Measurements from ENCODE around the gene ROR1. TPM values are rescaled to one million over a fixed set of nuclear protein-coding genes. Genes with fewer than 3 reads are reported as not detected.
A peak's percentile ranks its signal among the peaks of the same experiment; 100 is the strongest.

Gene ROR1
- total and polyA plus RNA-seq, 2 of the 4 experiments (the other 2 are of a cell fraction) = 4.4 to 10.0 TPM

DNA sequence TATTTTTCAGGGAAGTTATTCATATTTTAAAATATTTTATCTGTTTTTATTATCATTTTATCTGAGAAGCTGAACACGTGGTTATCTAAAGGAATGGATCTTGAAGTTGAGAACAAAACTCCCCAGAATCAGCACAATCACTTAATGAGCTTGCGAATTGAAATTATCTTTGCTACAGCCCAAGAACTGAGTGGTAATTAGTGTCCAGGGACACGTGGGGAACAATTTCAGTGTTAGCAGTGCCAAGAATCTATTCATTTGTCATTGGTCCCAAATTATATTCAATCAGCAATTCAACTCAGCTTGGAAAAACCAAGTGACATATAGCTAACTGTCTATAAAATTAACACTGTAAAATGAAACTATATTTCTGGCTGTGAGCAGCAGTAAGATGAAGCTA lies 232.0 kb downstream of the ROR1 start:
- Histone ChIP-seq H2AFZ (replicated peaks; ENCODE audit: low read length, poor library complexity) (no peak overlapping the region), H3K9me3 (ENCODE audit: control insufficient read depth, insufficient read depth, low read length) (no peaks in the 10 kb centered on the region), H3K56ac (ENCODE audit: extremely low read depth, insufficient read depth, low read length) (no peak overlapping the region), H3K9ac (ENCODE audit: low read depth, low read length) (no peak overlapping the region), H2BK15ac (ENCODE audit: low read depth, low read length) (no peak overlapping the region), H4K5ac (ENCODE audit: low read depth, low read length) (no peak overlapping the region), H4K20me1 (ENCODE audit: insufficient read depth, low read length) (no peaks in the 10 kb centered on the region), H3K79me1 (ENCODE audit: low read depth in 1 of 2, low read length in 2 of 2) (no peaks in the 10 kb centered on the region; a peak in 1 of 4 replicates), H3K4me2 (ENCODE audit: low read depth, low read length) (no peak overlapping the region), H3K4ac (ENCODE audit: low read depth, low read length) (no peak overlapping the region), H3K23ac (ENCODE audit: low read depth, low read length) (no peak overlapping the region), H3K4me1 (ENCODE audit: control insufficient read depth, insufficient read depth, low read length) (peaks cover 10% of the 10 kb centered on the region), H2BK120ac (ENCODE audit: low read depth, low read length) (no peak overlapping the region), H4K91ac (ENCODE audit: insufficient read depth, low read depth, low read length) (no peak overlapping the region), H3K27ac (ENCODE audit: insufficient read depth, low read length) (no peak overlapping the region), H3K9me1 (ENCODE audit: insufficient read depth, low read length) (no peaks in the 10 kb centered on the region; the same call in 1 of the 2 replicates), H2AK5ac (ENCODE audit: low read depth, low read length) (peak overlapping the region; percentile 7; the same call in 1 of the 2 replicates), H3K36me3 (ENCODE audit: control insufficient read depth, insufficient read depth, low read length) (no peaks in the 10 kb centered on the region), H3K14ac (replicated peaks; ENCODE audit: low read depth, low read length) (peak overlapping the region; percentile 40; the same call in 1 of the 2 replicates), H2BK20ac (ENCODE audit: low read depth, low read length) (no peak overlapping the region), H4K8ac (ENCODE audit: low read depth in 2 of 2, low read length in 2 of 2) (no peak overlapping the region), H3K18ac (ENCODE audit: low read depth, low read length) (no peak overlapping the region), H3K27me3 (ENCODE audit: control insufficient read depth, insufficient read depth, low read length) (no peaks in the 10 kb centered on the region), H3K4me3 (ENCODE audit: insufficient read depth, low read depth, low read length) (no peak overlapping the region), H2AK9ac (replicated peaks; ENCODE audit: low read depth, low read length, poor library complexity) (no peak overlapping the region), H2BK5ac (ENCODE audit: low read depth, low read length, poor library complexity, severe bottlenecking) (no peak overlapping the region)
- ChIA-PET POLR2A (ENCODE audit: unreplicated experiment) (interaction anchor here (0.7 kb wide), 1 partner anchor 12 kb away, joined by 4 read pairs; no protein-coding TSS in a partner anchor), CTCF (no interaction called here)
- 40% methylated on average over 1 of the region's 3 CpGs; no CpG with 5 or more reads in 1 of the 2 experiments for WGBS, 2 experiments (ENCODE audit: extremely low coverage in 2 of 2, insufficient read length in 1 of 2)
- no peak for DNase-seq
- TF ChIP-seq POLR2A (IDR thresholded peaks at IDR 0.05; ENCODE audit: low read depth, low read length) = no peak
- TF ChIP-seq, protein P1, sequence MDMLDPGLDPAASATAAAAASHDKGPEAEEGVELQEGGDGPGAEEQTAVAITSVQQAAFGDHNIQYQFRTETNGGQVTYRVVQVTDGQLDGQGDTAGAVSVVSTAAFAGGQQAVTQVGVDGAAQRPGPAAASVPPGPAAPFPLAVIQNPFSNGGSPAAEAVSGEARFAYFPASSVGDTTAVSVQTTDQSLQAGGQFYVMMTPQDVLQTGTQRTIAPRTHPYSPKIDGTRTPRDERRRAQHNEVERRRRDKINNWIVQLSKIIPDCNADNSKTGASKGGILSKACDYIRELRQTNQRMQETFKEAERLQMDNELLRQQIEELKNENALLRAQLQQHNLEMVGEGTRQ (IDR thresholded peaks at IDR 0.05; ENCODE audit: low read depth, low read length) = no peak
- TF ChIP-seq MXI1 (IDR thresholded peaks at IDR 0.05; ENCODE audit: borderline replicate concordance, low read depth, low read length) = no peak
- no peak for TF ChIP-seq RCOR1 (IDR thresholded peaks at IDR 0.05; ENCODE audit: insufficient replicate concordance, low read length)
- TF ChIP-seq RFX5 (IDR thresholded peaks at IDR 0.05; ENCODE audit: low read depth, low read length) = no peak
- no peak for TF ChIP-seq FOS (IDR thresholded peaks at IDR 0.05; ENCODE audit: low read depth, low read length)
- TF ChIP-seq BHLHE40 (IDR thresholded peaks at IDR 0.05; ENCODE audit: low read depth, low read length) = no peak
- dilution Hi-C loops (cut with HindIII; ENCODE audit: low sequenced_read_pairs, unreplicated experiment) (no loop called here), in situ Hi-C loops (cut with MboI; ENCODE audit: low sequenced_read_pairs) (no loop called here), intact Hi-C loops (cut with micrococcal nuclease) (no loop called here)
- no TSS peak for BruUV-seq (replicated peaks)
- no peak for ATAC-seq (ENCODE audit: low read depth)
